ENCODE results near the gene TH.
"Not testable (repeated sequence)": the region's sequence is repeated elsewhere in the genome, so short reads cannot be mapped to it uniquely, and the experiment has no call there.

Gene TH

GRCh38 chr11:2198621-2199365 lies 27.2 kb upstream of the TH start:
- H3K4me3 ChIP-seq (ENCODE audit: low read depth, low read length): no peak overlapping the region
- DNase-seq (ENCODE audit: low read depth): no peak

GRCh38 chr11:2197771-2198520 lies 26.3 kb upstream of the TH start:
- DNase-seq (ENCODE audit: low read depth): no peak
- no peak overlapping the region for H3K4me3 ChIP-seq (ENCODE audit: low read depth, low read length)

GRCh38 chr11:2196970-2197770 lies 25.6 kb upstream of the TH start:
- no peak overlapping the region for H3K4me3 ChIP-seq (ENCODE audit: low read depth, low read length)
- DNase-seq (ENCODE audit: low read depth): no peak

GRCh38 chr11:2195756-2196088 lies 24.1 kb upstream of the TH start:
- no peak for DNase-seq (ENCODE audit: low read depth)
- no peak overlapping the region for H3K4me3 ChIP-seq (ENCODE audit: low read depth, low read length)

- no peak overlapping the region for H3K4me3 ChIP-seq (ENCODE audit: low read depth, low read length)
- DNase-seq (ENCODE audit: low read depth): no peak
Observed at GRCh38 chr11:2194877-2195755, 23.5 kb upstream of the TH start.

GRCh38 chr11:2193888-2194595 lies 22.4 kb upstream of the TH start:
- not testable (repeated sequence) for H3K4me3 ChIP-seq (ENCODE audit: low read depth, low read length); DNase-seq (ENCODE audit: low read depth)

- H3K4me3 ChIP-seq (ENCODE audit: low read depth, low read length): no peak overlapping the region
Observed at GRCh38 chr11:2193099-2193887, 21.7 kb upstream of the TH start.

GRCh38 chr11:2192435-2192834 lies 20.8 kb upstream of the TH start:
- H3K4me3 ChIP-seq (ENCODE audit: low read depth, low read length): no peak overlapping the region

More at GRCh38 chr11:2193099-2193887, 21.7 kb upstream of the TH start:
- DNase-seq (ENCODE audit: low read depth): no peak

GRCh38 chr11:2191883-2192282 lies 20.3 kb upstream of the TH start:
- H3K4me3 ChIP-seq (ENCODE audit: low read depth, low read length): no peak overlapping the region
- no peak for DNase-seq (ENCODE audit: low read depth)

More at GRCh38 chr11:2192435-2192834, 20.8 kb upstream of the TH start:
- DNase-seq (ENCODE audit: low read depth): no peak

GRCh38 chr11:2190657-2191471 lies 19.2 kb upstream of the TH start:
- DNase-seq (ENCODE audit: low read depth): no peak
- H3K4me3 ChIP-seq (ENCODE audit: low read depth, low read length): no peak overlapping the region

GRCh38 chr11:2189938-2190656 lies 18.5 kb upstream of the TH start:
- DNase-seq (ENCODE audit: low read depth): no peak
- no peak overlapping the region for H3K4me3 ChIP-seq (ENCODE audit: low read depth, low read length)

- H3K4me3 ChIP-seq (ENCODE audit: low read depth, low read length): no peak overlapping the region
- no peak for DNase-seq (ENCODE audit: low read depth)
Observed at GRCh38 chr11:2188745-2189144, 17.1 kb upstream of the TH start.

GRCh38 chr11:2187280-2187707 lies 15.7 kb upstream of the TH start:
- DNase-seq (ENCODE audit: low read depth): no peak
- H3K4me3 ChIP-seq (ENCODE audit: low read depth, low read length): no peak overlapping the region

GRCh38 chr11:2186669-2187279 lies 15.2 kb upstream of the TH start:
- no peak for DNase-seq (ENCODE audit: low read depth)
- no peak overlapping the region for H3K4me3 ChIP-seq (ENCODE audit: low read depth, low read length)

GRCh38 chr11:2185324-2186085 lies 13.9 kb upstream of the TH start:
- DNase-seq (ENCODE audit: low read depth): no peak
- no peak overlapping the region for H3K4me3 ChIP-seq (ENCODE audit: low read depth, low read length)
